T-helper 2 cell (primary cell): ENCODE results near the gene ATG12.
A peak's percentile ranks its signal among the peaks of the same experiment; 100 is the strongest.
"Not testable (repeated sequence)": the region's sequence is repeated elsewhere in the genome, so short reads cannot be mapped to it uniquely, and the experiment has no call there.

ENCODE experiments used
- DNase-seq, 5 experiments: peaks; one replicate each; pipeline versions ENCODE4 v3.0.0 to v3.0.0-alpha.2; 2012 to 2022

The ATG12 gene

GRCh38 chr5:115842089-115842935, 947 bp upstream of the ATG12 start:
- DNase-seq = peak in 2 of 5 experiments; percentile 13 to 41

- no peak for DNase-seq
Measured at GRCh38 chr5:115840873-115841272, 492 bp downstream of the ATG12 start.

- peak in 2 of 5 experiments; percentile 59 to 79 for DNase-seq
Measured at GRCh38 chr5:115838885-115839518, 2.4 kb downstream of the ATG12 start.

- no peak for DNase-seq
Measured at GRCh38 chr5:115835481-115835880, 5.9 kb downstream of the ATG12 start.

- DNase-seq = peak in 2 of 5 experiments; percentile 14 to 35
Measured at GRCh38 chr5:115831163-115831768, 10.1 kb downstream of the ATG12 start.

- no peak for DNase-seq
Measured at GRCh38 chr5:115829913-115830312, 11.5 kb downstream of the ATG12 start.

GRCh38 chr5:115825948-115826347, 15.4 kb downstream of the ATG12 start:
- DNase-seq = no peak

GRCh38 chr5:115824983-115825382, 16.4 kb downstream of the ATG12 start:
- DNase-seq = not testable (repeated sequence)

- DNase-seq = no peak
Measured at GRCh38 chr5:115820846-115821245, 20.5 kb downstream of the ATG12 start.

GRCh38 chr5:115818821-115819220, 22.5 kb downstream of the ATG12 start:
- no peak for DNase-seq

- DNase-seq = no peak
Measured at GRCh38 chr5:115817386-115817785, 24.0 kb downstream of the ATG12 start.

GRCh38 chr5:115816226-115817081, 24.9 kb downstream of the ATG12 start, which contains the start of gene CDO1:
TSS of gene CDO1 (minus strand) at chr5:115816659. CDS start at chr5:115816397, 262 bp downstream.
- peak in 2 of 5 experiments; percentile 1 to 59 for DNase-seq

- DNase-seq = no peak
Measured at GRCh38 chr5:115815693-115816225, 25.6 kb downstream of the ATG12 start.

GRCh38 chr5:115815006-115815692, 26.2 kb downstream of the ATG12 start:
- DNase-seq = no peak

- peak in 1 of 5 experiments; percentile 70 for DNase-seq
Measured at GRCh38 chr5:115813719-115814118, 27.6 kb downstream of the ATG12 start.

- DNase-seq = no peak
Measured at GRCh38 chr5:115812372-115812771, 29.0 kb downstream of the ATG12 start.

- no peak for DNase-seq
Measured at GRCh38 chr5:115811406-115811805, 30.0 kb downstream of the ATG12 start.

- no peak for DNase-seq
Measured at GRCh38 chr5:115810761-115811160, 30.6 kb downstream of the ATG12 start.

- no peak for DNase-seq
Measured at GRCh38 chr5:115809946-115810345, 31.4 kb downstream of the ATG12 start.

GRCh38 chr5:115808066-115808465, 33.3 kb downstream of the ATG12 start:
- not testable (repeated sequence) for DNase-seq

- no peak for DNase-seq
Measured at GRCh38 chr5:115807654-115808052, 33.7 kb downstream of the ATG12 start.
